ENCODE results near the gene TMEM208.

TMEM208 gene

DNA sequence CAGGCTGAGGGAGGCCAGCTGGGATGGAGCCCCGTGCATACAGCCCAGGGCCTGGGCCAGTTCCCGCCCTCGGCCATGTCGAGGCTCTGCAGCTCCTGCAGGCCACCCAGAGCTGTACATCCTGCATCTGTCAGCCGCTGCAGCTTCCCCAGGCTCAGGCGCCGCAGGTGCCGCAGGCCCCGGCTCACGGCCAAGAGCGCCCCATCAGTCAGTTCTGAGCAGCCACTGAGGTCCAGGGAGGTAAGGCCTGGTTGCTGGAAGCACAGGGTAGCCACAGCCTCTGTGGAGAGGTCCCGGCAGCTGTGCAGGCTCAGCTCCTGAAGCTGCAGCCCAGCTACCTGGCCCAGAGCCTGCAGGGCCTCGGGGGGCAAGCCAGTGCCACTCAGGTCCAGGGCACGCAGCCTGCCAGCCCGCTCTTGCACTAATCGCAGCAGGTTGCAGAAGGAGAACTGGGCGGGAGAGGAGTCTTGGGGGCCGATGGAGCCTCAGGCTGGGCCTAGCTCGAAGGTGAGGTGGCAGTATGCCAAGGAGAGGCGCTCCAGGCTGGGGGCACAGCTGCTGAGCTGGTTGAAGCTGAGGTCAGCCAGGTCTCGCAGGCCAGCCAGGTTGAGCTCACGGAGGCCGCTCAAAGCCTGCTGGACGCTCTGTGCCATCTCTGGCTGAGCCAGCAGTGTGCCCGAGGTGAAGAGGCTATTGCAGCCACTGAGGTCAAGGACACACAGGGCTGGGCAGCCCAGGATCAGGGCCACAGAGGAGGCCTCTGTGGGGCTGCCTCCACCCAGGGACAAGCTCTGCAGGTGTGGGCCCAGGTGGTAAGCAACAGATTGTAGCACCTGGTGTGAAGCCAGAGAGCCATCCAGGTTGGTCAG, 16.6 kb upstream of the TMEM208 start:
- DNase-seq: no peak

- DNase-seq: no peak
These were observed 15.3 kb upstream of the TMEM208 start for GRCh38 chr16:67211674-67212073.

- no peak for DNase-seq
These were observed 14.2 kb upstream of the TMEM208 start for GRCh38 chr16:67212766-67213165.

GRCh38 chr16:67213197-67214019, 13.5 kb upstream of the TMEM208 start:
- no peak for DNase-seq

GRCh38 chr16:67215706-67216105, 11.2 kb upstream of the TMEM208 start:
- DNase-seq: no peak

DNA sequence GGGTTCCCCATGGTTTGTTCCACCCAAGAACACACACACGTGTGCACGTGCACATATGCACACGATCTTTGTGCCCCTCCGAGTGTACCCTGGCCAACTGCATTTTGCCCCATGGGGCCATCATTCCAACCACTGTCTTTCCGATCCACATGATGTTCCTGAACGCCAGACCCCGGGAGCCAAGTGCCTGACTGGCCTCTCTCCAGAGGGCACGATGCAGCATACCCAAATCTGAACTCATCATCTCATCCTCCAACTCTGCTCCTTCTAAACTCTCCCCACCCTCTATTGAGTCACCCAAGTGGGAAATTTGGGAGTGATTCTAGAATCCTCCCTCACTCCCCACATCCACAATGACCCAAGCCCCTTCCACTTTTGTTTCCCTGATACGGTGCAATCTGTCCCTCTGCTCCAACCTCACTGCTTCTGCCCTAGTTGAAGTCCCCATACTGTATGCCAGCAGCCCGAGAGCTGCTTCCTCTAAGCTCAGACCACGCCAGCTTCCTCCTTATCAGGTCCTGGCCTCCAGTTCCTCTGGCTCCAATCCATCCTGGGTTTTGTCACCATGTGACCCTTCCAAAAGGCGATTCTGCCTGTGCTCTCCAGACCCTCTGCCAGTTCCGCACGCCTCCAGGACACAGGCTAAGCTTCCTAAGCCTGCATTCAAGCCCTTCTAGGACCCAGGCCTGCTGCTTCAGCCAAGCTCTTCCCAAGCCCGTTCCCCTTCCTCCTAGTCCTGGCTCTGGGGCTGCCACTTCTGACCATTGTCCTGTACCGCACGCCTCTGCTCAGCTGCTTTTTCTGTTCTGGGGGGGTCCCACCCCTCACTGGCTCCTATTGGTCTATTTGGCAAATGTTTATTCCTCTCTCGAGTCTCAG, 10.1 kb upstream of the TMEM208 start:
- no peak for DNase-seq

GRCh38 chr16:67223992-67224391, 2.9 kb upstream of the TMEM208 start:
- no peak for DNase-seq

GRCh38 chr16:67226295-67226803, 581 bp upstream of the TMEM208 start:
- DNase-seq: no peak

DNA sequence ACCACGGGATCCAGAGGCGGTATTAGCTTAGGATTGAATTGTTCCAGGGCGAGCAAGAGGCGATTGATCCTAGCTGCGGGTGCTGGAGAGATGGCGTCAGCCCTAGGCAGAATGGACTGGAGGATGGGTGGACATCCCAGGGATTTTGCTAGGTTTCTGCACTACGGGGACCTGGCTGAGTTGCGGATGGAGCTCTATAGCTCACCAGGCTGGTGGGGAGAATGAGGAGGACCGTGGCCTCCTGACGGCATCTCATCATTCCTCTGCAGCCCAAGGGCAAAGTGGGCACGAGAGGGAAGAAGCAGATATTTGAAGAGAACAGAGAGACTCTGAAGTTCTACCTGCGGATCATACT, 614 bp downstream of the TMEM208 start:
- no peak for DNase-seq

- DNase-seq: no peak
These were observed 1.3 kb downstream of the TMEM208 start for GRCh38 chr16:67228034-67228785.

DNA sequence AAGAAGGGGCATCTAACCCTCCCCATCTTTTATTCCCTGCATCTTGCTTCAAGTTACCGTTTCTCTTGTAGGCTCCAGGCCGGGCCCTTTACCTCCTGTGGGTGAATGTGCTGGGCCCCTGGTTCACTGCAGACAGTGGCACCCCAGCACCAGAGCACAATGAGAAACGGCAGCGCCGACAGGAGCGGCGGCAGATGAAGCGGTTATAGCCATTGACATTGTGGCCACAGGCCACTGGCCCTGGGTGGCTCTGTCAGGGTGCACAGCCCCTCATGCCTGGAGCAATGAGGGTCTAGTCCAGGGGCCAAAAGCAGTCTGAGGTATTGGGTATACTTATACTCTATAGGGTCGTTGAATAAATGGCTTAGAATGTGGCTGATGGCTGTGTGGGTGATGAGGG, 2.0 kb downstream of the TMEM208 start:
- no peak for DNase-seq

GRCh38 chr16:67229906-67230808, 3.2 kb downstream of the TMEM208 start:
- no peak for DNase-seq

- no peak for DNase-seq
These were observed 4.1 kb downstream of the TMEM208 start for GRCh38 chr16:67230809-67231660.

DNA sequence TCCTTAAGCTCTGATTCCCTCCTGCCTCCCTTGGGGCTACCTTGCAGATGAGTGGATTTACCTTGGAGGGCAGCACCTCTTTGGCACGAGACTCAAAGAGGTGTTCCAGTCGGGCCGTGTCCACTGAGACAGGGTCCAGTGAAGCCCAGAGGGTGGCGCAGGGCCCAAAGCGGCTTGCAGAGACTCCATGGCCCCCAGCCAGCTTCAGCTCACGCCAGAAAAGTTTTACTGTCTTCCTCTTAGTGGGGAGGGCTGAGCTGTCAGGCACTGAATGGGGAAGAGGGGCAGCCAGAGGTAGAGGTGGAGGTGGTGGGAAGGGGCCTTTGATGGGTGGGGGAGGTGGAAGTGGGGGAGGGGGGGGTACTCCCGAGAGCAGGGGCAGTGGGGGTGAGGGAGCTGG, 6.7 kb downstream of the TMEM208 start:
- no peak for DNase-seq

DNA sequence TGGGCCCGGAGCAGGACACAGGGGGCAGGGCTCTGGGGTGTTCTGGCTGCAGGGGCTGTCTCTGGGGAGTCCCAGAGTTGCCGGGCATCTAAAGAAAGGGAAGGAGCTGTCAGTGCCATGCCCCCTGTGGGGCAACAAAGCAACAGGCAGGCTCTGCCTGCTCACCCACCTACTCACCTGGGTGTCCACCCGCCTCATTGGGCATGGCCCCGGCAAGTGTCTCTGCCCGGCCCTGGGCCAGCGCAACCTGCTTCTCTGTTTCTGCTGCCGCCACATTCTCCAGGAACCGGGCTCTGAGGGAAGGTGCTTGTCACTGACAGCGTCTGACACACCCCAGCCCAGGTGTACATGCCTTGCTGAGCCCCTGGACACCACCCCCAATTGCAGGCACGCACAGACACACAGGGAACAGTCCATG, 7.3 kb downstream of the TMEM208 start:
- no peak for DNase-seq

- DNase-seq: no peak
These were observed 9.1 kb downstream of the TMEM208 start for GRCh38 chr16:67235816-67236562.

- peak; percentile 38 for DNase-seq
These were observed 9.8 kb downstream of the TMEM208 start for GRCh38 chr16:67236563-67237395.

Measured in activated gamma-delta T cell treated with Interleukin-2 at 50 U/mL for 16 hours (primary cell).